IMR-90 (cell line): Measurements from ENCODE around the gene MUSTN1.

ENCODE experiments used
- BHLHE40 ChIP-seq: fragments of 150-350 bp; IDR thresholded peaks from 2 replicates; pipeline ENCODE4 v1.6.1; 2016; ENCODE audit warnings: mild to moderate bottlenecking, low read depth, low read length
- CEBPB ChIP-seq: IDR thresholded peaks from 2 replicates; pipeline ENCODE4 v1.6.1; 2012; ENCODE audit warnings: low read depth, low read length, improper control_type of control experiment
- CHD1 ChIP-seq: IDR thresholded peaks from 2 replicates; pipeline ENCODE4 v1.6.1; 2012; ENCODE audit warnings: low read depth, low read length, improper control_type of control experiment
- CTCF ChIP-seq: conservative IDR thresholded peaks from 2 replicates; pipeline ENCODE4 v1.5.1; 2012; ENCODE audit warnings: mild to moderate bottlenecking, low read depth, low read length, improper control_type of control experiment
- FOS ChIP-seq: fragments of 150-350 bp; IDR thresholded peaks from 2 replicates; pipeline ENCODE4 v1.6.1; 2016; ENCODE audit warnings: low read depth, low read length
- MAZ ChIP-seq: IDR thresholded peaks from 2 replicates; pipeline ENCODE4 v1.6.1; 2012; ENCODE audit warnings: low read depth, mild to moderate bottlenecking, low read length, improper control_type of control experiment, moderate library complexity, borderline replicate concordance
- MXI1 ChIP-seq: IDR thresholded peaks from 2 replicates; pipeline ENCODE4 v1.6.1; 2012; ENCODE audit warnings: low read depth, mild to moderate bottlenecking, low read length, moderate library complexity, borderline replicate concordance
- POLR2A ChIP-seq: IDR thresholded peaks from 2 replicates; pipeline ENCODE4 v1.6.1; 2012; ENCODE audit warnings: mild to moderate bottlenecking, low read depth, low read length
- RAD21 ChIP-seq: IDR thresholded peaks from 2 replicates; pipeline ENCODE4 v1.6.1; 2012; ENCODE audit warnings: low read length, improper control_type of control experiment
- RCOR1 ChIP-seq: IDR thresholded peaks from 2 replicates; pipeline ENCODE4 v1.6.1; 2012; ENCODE audit warnings: mild to moderate bottlenecking, low read length, improper control_type of control experiment; ENCODE audit not compliant: insufficient replicate concordance
- RFX5 ChIP-seq: IDR thresholded peaks from 2 replicates; pipeline ENCODE4 v1.8.0; 2012; ENCODE audit warnings: low read depth, mild to moderate bottlenecking, low read length, moderate library complexity
- SMC3 ChIP-seq: fragments of 150-350 bp; IDR thresholded peaks from 2 replicates; pipeline ENCODE4 v1.6.1; 2016; ENCODE audit warnings: low read depth, mild to moderate bottlenecking, antibody characterized with exemption, low read length, moderate library complexity
- USF2 ChIP-seq: fragments of 150-350 bp; IDR thresholded peaks from 2 replicates; pipeline ENCODE4 v1.6.1; 2017; ENCODE audit warnings: mild to moderate bottlenecking, antibody characterized with exemption, low read length, low read depth

GRCh38 chr3:52834871-52835501, at the start of gene MUSTN1:
- no peak for TF ChIP-seq CTCF
- no peak for TF ChIP-seq POLR2A
- TF ChIP-seq FOS = no peak
- no peak for TF ChIP-seq RCOR1
- no peak for TF ChIP-seq SMC3
- no peak for TF ChIP-seq BHLHE40
- TF ChIP-seq MXI1 = no peak
- no peak for TF ChIP-seq RAD21
- TF ChIP-seq MAZ = no peak
- no peak for TF ChIP-seq CHD1
- TF ChIP-seq RFX5 = no peak
- no peak for TF ChIP-seq USF2
- peak; percentile 59 for TF ChIP-seq CEBPB
